Activated CD4-positive, alpha-beta T cell treated with anti-CD3 and anti-CD28 coated beads for 24 hours (primary cell): ENCODE data around the gene PGM2L1.
"Not testable (repeated sequence)": the region's sequence is repeated elsewhere in the genome, so short reads cannot be mapped to it uniquely, and the experiment has no call there.

Experiments
- DNase-seq, 2 donors: peaks; one replicate each; pipeline ENCODE4 v3.0.0-alpha.2; 2020; ENCODE audit warnings: low read depth in 2 of 2

Gene PGM2L1

DNA sequence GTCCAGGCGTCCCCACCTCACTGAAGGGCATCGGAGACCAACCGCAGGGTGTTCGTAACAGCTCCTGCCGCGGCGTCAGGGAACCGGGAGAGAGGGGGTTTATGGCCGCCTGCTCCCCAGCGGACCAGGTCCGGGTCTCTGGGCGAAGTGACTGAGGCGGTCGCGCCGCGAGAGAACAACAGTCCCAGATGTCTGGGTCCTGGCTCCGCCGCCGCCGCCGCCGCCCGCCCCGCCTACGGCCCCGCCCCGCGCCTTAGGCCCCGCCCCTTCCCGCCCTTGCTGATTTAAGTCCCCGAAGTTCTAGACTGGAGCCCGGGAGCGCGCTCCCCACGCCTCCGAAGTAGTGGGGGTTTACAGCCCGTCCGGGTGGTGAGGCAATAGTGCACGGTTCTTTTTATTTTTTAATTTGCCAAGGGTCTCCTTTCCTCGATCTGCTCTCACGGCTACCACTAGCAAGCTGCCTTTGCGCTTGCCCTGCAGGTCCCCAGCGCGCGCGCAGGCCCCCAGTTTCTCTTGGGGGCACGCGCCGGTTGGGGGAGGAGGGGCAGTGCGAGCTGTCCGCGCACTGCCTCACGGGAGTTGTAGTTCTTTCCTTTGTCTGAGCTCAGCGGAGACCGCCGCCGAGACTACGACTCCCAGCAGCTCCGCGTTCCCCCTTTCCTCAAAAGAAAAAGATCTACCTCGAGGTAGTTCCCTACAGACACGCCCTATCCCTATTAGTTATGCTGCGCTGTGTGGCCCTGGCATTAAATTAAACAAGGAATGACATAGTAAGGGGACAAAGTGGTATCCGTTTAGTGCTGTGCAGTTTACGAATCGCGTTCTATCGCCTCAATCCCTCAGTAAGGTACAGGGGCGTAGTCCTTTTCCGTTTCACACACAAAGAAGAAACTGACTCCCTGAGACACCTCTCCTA lies at the start of gene PGM2L1:
Gene PGM2L1 (minus strand): TSS at position 190 of the 916 bp plus-strand sequence. CDS start 272 bp downstream, outside the sequence.
- peak; percentile 83 to 85 for DNase-seq

DNA sequence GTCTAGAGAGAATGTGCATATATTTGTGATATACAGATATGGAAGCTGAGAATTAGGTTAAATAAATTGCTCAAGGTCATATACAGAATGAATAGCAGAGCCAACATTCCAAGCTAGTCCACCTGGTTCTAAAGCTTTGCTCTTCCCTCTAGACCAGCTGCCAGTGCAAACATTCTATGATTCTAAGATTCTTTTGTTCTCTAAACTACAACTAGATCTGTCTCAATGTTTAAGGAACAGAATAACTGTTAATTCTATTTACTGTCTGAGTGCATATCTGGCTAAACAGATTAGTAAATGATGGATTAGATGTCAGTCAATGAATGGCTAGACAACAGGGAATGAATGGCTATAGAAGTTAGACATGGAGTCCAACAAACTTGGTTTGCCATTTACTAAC lies 49.5 kb upstream of the PGM2L1 start:
- no peak for DNase-seq

DNA sequence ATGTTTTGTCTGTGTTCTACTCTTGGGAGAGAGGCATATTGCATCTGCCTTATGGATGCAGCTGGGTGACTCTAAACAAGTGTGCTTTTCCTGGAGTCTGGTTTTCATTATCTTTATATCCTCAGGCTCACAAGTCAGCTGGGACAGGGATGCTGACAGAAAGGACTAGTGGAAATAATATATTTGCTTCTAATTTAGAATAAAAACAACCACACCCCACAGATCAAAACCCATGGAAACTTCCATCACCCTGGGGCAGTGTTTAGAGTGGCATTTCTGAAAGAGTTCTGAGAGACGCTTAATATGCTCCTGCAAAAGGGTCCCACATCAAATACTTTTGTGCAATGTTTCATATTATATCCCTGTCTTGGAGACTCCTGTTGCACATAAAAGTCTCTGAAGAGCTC lies 48.3 kb upstream of the PGM2L1 start:
- DNase-seq = no peak

DNA sequence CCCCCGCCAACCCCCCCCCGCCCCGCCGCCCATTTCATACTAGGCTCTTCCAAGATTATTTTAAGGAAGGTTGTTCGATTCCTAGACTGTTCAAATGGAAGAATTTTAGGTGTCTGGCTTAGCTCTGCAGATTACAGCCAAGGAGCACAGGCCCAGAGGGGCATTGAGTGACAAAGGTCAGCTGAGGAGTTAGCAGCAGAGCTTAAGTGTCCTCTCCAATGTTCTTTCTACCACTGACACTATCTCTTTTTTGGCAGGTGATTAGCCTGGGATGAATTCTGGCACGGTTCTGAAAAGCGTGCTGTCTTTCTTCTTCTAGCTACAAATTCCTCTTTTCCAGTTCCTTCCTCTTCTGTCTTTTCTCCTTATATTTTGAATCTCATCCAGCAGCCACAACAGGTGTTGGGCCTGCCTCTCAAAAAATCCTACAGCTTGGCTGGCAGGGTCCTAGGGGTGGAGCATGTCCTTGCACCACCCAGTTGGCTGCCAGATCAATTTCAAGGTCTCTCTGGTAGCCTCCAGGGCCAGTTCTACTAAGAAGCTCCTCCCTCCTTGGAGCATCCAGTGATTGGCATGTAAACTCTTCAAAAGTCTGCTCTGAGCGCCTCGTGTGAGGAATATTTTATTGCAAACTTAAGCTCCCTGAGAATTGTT lies 46.1 kb upstream of the PGM2L1 start:
- no peak for DNase-seq

DNA sequence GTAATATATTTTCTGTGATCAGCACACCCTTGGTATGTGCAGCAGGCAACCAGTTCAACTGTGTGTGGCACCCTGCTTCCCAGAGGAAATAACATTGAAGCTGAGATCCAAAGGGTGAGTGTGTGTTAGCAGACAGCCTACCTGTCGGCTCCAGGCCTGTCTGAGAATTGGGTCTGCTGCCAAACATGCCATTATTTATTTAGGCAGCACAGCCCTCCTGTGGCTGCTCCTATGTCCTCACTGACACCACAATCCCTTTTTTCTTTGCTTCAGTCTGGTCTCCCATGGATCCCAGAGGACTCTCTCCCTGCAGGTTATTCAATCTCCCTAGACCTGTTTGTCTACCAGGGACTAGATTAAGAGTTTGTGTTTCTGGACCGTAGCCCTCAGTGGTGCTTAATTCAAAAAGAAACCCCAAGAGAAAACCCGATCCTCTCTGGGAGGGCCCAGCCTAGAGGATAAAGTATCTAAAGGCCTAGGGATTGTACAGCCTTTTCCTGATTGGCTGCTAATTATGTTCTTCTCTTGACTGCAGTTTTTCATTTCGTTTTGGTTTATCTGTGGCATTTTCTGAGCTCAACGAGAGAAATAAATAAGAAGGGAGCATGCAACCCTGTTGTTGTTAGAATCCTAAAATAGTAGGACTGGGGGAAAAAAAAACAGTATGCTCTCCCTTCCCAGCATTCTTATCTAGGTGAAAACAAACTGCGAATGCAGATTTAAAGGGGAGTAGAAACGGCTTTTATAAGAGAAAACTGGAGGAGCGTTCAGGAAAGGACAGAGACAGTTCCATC lies 45.0 kb upstream of the PGM2L1 start:
- DNase-seq = no peak

DNA sequence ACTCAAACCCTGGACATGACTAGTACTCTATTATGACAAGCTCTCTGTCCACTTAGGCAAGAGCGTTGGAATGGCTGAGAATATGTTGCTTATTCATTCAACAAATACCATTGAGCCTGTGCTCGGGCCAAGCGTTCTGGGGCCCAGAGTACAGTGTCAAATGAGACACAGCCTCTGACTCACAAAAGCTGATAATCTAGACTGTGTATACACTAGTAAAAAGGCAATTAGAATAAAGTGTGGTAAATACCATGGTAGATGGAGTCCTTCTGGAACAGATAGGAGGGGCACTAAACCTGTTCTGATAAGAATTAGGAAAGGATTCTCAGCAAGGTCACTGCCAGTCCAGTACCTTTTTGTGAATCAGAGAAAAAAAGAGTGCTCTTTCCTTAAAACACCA lies 44.4 kb upstream of the PGM2L1 start:
- DNase-seq = no peak

DNA sequence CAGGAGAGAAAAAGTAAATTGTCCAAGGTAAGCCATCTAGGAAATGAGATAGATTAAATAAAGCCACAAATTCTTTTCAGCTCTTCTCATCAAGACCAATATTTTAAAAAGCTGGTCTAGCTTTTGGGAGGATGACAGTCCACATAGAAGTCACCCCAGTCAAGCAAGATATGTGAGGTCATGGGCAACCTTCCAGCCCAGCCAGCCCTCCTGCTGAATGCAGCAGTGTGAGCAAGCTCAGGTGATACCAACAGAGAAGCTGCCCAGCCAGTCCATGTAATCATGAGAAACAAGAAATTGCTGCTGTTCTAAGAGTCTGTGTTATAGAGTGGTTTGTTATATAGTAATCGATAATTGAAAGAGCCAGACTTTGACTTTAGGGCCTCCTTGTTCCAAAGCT lies 40.4 kb upstream of the PGM2L1 start:
- DNase-seq = no peak

DNA sequence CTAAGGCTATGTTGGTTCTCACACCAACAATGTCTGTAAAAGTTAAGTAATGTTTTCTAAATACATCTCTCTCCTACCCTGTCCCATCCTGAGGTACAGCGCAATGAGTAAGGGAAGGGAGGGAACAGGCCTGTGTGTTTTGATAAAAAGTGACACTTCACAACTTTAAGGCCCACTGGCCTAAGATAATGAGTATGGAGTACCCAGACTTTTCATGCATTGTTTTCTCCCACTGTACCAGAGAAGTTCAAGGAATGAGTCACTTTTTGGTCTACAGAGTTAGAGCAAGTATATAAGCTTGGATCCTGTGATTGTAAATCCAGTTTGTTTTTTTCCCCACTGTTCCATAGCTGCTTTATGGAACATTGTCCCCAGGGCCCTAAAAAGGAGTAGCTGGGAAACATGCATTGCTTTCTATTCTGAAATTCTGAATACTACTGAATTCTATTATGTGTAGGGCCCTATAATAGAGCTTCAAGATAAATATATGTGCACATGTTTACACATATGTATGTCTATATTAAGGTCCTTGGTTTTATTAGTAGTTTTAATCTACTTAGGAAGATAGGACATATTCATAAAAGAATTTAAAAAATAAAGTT lies 39.3 kb upstream of the PGM2L1 start:
- DNase-seq = no peak

DNA sequence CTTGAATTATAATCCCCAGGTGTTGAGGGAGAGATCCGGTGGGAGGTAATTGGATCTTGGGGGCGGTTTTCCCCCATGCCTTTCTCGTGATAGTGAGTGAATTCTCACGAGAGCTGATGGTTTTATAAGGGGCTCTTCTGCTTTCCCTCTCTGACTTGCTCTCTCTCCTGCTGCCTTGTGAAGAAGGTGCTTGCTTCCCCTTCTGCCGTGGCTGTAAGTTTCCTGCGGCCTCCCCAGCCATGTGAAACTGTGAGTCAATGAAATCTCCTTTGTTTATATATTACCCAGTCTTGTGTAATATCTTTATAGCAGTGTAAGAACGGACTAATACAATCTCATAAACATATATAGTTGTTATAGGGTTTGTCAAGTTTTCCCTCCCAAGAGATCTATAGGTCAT lies 36.3 kb upstream of the PGM2L1 start:
- no peak for DNase-seq

DNA sequence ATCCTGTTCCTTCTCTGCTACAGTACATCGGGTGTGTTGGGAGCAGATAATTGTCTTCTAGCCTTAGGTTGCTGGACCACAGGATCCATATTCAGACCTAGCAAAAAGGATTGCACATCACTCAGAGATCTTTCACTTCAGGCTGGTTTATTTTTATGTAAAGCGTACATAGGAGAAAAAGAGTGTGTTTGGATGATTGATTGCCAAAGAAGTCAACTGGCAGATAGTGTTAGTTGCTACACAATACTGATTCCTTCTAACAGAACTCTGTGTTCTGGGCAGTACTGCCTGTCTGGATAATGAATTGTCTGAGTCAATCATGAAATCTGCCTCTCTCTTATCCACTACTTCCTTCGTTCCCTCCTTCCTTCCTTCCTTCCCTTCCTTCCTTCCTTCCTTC lies 31.0 kb upstream of the PGM2L1 start:
- no peak for DNase-seq

DNA sequence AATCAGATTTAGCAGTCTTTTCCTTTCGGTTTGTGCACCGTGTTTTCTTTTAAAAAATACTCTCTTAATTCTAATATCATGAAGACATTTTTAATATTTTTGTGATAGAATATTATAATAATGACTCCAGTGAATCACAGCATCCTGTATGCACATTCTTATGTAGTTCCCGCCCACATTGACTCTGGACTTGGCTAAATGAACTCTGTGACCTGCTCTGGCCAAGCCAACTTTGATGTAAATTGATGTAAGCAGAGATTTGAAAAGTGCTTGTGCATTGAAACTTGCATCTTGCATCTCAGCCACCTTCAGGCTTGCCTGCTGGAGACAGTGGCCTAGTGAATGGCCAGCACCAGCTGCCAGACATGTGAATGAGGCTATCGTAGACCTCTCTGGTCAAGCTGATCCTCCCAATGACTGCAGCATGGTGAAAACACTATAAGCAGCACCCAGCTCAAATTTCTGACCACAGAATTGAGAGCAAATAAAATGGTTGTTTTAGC lies 29.2 kb upstream of the PGM2L1 start:
- DNase-seq = no peak

DNA sequence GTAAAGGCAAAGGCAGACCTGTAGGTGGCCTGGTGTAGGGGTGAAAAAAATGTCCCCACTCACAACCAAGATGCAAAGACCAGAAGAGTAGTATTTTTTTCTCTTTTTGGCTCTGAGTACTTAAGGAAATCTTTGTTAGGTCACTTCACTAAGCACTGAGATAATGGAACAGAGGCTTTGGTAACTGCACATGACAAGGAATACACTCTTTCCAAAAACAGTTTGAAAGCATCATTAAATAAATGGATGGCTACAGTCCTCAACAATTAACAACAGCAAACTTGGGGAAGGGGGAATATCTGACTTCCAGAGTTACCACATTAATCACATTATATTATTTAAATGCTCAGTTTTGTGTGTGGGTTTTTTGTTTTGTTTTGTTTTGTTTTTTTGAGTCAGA lies 26.9 kb upstream of the PGM2L1 start:
- no peak for DNase-seq

DNA sequence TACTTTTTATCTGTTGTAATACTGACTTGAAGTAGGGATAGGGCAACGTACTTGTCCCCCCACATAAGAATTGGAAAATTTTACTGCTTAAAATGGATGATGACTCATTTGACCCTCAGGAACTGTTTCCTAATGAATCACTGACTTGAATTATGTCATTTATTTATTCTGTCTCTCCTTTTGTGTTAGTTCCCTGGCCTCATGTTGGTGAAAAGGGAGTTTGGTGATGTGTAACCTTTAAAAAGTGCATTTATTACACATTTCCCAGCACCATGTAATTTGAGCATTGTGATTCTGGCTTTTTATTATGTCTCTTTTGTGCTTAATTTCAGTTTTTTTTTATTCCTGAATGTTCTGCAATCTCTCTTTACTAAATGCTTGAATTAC lies 20.3 kb upstream of the PGM2L1 start:
- no peak for DNase-seq

DNA sequence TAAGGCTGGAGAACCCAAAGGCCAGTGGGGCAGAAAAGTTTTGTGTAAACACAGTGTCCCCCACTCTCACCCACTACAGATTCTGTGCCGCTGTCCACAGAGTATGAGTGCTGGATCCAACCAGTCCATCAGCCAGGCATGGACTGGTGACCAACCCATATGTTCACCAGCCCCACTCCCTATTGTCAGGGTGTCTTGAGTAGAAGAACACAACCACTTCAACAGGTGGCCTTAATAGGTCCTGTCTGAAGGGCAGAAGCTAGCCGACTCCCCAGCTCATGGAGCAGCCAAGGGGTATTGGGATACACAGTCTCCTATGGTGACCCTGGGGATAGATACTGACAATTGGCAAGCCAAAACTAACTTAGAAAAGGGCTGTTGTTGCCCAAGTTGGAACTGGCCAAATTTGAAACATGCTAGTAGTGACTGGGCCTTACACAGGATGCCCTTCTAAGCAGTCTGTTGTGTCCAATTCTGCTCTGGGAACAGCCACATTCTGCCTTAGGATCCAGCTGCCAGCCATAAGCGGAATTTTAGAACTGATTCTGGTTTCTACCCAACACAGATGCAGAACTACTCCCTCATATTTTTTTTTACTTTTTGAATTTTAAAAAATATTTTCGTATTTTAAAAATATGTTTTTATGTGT lies 19.8 kb upstream of the PGM2L1 start:
- no peak for DNase-seq

DNA sequence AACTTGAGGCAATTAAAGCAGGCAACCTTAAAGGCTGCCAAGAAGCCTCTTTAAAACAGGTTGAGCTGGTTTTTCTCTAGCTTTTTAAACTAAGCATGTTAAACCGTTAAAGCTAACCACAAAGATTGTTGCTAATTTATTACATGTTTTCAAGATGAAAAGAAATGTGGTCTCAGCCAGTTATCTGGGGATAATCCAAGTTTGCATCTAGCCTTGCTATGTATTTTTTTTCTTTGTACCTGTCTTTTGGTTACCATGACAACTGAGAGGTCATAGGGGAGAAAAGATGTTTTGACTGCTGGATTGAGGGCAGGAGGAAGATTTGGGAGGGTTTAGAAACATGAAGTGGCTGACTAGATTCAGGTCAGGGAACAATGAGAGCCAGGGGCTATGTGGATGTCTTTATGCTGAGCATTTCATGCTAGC lies 19.2 kb upstream of the PGM2L1 start:
- DNase-seq = no peak

DNA sequence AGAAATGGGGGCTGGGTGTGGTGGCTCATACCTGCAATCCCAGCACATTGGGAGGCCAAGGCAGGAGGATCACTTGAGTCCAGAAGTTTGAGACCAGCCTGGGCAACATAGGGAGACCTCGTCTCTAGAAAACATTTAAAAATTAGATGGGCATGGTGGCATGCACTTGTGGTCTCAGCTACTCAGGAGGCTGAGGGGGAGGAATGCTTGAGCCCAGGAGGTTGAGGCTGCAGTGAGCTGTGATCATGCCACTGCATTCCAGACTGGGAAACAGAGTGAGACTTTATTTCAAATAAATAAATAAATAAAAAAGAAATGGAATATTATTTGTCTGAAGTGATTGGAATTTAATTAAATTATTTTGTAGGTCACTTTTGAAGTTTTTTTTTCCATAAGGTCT lies 18.7 kb upstream of the PGM2L1 start:
- DNase-seq = not testable (repeated sequence)

DNA sequence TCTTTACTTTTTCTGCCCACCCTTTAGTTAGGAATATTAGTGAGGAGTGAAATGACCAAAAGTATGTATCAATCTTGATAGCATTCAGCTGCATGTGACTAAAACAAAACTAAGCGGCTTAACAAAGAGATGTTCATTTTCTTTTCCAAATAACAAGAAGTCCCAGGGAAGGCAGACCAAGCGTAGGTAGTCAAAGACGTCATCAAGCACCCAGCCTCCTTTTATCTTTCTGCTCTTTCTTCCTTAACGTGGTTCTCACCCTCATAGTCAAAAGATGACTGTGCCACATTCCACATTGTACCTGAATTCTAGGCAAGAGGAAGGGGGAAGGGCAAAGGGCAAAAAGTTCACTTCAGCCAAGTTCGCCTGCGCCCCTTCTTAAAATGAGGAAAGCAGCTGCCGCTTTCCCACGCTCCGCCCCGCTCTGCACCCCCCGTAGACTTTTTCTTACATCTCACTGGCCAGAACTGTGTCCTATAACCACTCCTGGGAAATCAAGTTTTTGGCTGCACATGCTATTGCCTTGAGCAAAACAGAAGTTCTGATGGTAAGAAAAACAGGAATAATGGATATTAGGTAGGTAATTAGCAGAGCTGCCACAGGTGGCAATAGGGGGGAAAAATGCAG lies 14.6 kb upstream of the PGM2L1 start:
- no peak for DNase-seq

DNA sequence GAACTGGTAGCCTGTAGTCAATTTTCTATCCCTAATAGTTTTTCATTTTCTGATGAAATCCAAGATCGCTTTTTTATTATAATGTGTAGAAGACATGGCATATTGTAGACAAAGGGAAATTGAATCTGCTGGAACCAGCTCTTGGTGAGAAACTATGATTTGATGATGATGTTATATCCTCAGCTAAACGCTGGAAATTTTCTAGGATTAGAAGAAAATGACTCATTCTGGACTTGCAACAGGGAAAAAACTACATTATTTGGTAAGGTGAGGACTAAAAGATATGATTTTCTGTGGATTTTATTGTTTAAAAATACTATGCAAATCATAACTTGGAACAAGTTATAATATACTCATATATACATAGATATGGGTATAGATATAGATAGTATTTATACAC lies 14.1 kb upstream of the PGM2L1 start:
- DNase-seq = no peak

DNA sequence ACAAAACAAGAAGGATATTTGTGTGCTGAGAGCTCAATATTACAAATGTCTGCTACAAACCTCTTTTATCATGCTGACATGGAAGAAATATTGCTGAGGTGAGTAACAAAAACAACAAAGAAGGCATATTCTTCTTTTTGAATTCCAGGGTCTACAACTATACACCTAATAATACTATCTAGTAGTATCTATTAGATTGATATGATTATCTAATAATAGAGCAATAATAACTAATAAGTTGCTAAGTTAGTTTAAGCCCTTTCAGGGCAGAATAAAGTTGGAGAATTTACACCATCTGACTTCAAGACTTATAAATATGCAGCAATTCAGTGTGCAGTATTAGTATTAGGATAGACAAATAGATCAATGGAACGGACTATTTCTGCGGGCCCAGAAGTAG lies 11.4 kb upstream of the PGM2L1 start:
- DNase-seq = no peak

DNA sequence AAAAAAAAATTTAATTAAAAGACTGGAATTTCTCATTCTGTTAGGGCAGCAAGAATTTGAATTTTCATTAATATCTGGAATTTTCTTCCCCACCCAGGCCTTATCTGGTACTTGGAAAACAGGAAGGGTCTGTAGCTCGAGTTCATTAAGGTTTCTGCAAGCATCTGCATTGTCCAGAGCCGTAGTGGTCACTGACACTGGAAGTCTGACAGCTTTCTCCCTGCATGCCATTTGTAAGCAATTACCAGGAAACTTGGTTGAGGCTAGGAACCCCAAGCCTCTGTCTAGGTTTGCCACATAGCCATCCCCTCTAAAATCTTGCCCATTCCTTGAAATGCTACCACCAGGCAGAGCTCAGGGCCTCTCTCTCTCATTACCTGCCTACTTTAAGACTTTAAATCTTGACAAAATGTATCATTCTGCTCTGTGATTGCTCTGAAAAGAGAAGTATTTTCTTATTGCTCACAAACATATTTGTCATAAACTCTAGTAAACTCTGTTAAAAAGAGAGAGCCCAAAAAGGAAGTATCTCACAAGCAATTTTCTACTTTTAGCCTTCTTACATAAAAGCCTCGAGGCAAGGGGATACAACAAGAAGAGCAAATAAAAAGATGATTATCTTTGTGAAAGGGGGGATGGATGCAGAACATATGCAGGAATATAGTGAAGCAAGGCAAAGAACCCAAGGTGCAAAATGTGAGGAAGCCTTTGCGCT lies 5.5 kb upstream of the PGM2L1 start:
- no peak for DNase-seq
